C4-2B (cell line): ENCODE data around the gene RAB11FIP5.

Experiments used
- CTCF ChIP-seq: fragments of 450-650 bp; conservative IDR thresholded peaks from 2 replicates; pipeline ENCODE4 v1.5.1; 2017; ENCODE audit warnings: mild to moderate bottlenecking
- ZFX ChIP-seq: fragments of 450-650 bp; IDR thresholded peaks from 2 replicates; pipeline ENCODE4 v1.6.1; 2017

GRCh38 chr2:73087311-73087710 lies 25.4 kb downstream of the RAB11FIP5 start:
- TF ChIP-seq CTCF (no peak), ZFX (no peak)
